Urinary bladder (tissue), 4 donors: ENCODE results near the gene HK3. TPM values are rescaled to one million over a fixed set of nuclear protein-coding genes. Genes with fewer than 3 reads are reported as not detected.
"Not testable (repeated sequence)": the region's sequence is repeated elsewhere in the genome, so short reads cannot be mapped to it uniquely, and the experiment has no call there.

Experiments
- DNase-seq: peaks from one replicate; pipeline ENCODE4 v3.0.0-alpha.2; 2015; ENCODE audit errors: extremely low spot score
- H3K27ac ChIP-seq: one replicate; pipeline ENCODE4 v1.5.1; 2013; ENCODE audit warnings: low read depth, mild to moderate bottlenecking, moderate library complexity
- H3K36me3 ChIP-seq: one replicate; pipeline ENCODE4 v1.6.1; 2013; ENCODE audit warnings: mild to moderate bottlenecking, moderate library complexity; ENCODE audit not compliant: insufficient read depth
- H3K4me1 ChIP-seq: one replicate; pipeline ENCODE4 v1.6.1; 2013; ENCODE audit warnings: mild to moderate bottlenecking, moderate library complexity; ENCODE audit not compliant: insufficient read depth
- H3K4me3 ChIP-seq: one replicate; pipeline ENCODE4 v1.5.1; 2013; ENCODE audit warnings: low read depth, low read length
- WGBS: extraction: QIAGEN DNeasy Blood & Tissue Kit; methylation state at CpG from one replicate; pipeline ENCODE4 v1.1.7; 2013; 5-methylcytosine and 5-hydroxymethylcytosine counted together
- polyA plus RNA-seq: library from polyadenylated mRNA; stranded (reverse); fragments of 200-250 nt; gene quantifications from one replicate; pipeline ENCODE4 v1.2.3, GENCODE V29; 2013
- total RNA-seq: library from RNA; depleted of rRNA; stranded (reverse); fragments of >200 nt; gene quantifications from one replicate; pipeline ENCODE4 v1.2.3, GENCODE V29; 2014
- donor health status: healthy with polysubstance abuse.
- donor health status: healthy.

Gene HK3
- total and polyA plus RNA-seq, 2 donors = 0.74 to 9.5 TPM

DNA sequence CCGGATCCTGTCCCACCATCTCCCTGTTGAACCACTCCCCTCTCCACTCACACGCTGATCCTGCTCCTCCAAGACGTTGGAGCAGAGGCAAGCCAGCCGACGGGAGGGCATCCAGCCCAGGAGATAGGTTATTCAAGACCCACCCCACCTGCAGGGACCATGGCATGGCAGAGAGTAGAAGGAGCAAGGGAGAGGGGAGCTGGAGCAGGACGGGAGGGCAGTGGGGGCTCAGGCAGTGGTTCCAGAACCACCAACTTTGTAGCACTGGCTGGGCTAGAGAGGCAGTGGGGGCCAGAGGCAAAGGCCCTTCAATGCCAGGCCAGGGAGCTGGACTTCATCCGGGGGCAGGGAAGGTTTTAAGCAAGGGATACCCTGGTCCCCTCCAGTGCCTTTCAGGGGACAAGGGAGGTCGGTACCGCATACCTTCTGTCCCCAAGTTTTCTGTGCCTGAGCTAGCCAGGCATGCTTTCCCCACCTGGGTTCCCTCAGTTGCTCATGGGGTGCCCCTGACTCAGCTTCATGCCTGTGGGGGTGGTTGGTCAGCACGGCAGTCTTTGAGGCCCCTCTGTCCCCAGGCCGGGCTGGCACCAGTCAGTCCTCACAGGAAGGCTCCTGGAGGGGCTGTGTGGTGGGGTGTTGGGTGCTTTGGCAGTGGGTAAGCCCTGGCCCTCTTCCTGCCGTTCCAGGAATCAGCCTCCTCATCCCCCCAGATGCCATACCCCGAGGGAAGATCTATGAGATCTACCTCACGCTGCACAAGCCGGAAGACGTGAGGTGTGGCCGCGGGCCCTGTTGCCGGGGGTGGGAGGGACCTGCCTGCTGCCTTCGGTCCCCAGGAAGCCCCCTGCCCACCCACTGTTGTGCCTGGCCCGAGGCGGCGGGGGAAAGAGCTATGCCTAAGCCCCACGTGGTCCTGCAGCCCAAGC lies 22.4 kb downstream of the HK3 start:
- no peak for DNase-seq
- Histone ChIP-seq H3K4me1 (no peaks in the 10 kb centered on the region), H3K4me3 (no peak overlapping the region), H3K36me3 (no peaks in the 10 kb centered on the region), H3K27ac (no peak overlapping the region)
- 69% methylated on average over 24 of the region's 24 CpGs for WGBS

DNA sequence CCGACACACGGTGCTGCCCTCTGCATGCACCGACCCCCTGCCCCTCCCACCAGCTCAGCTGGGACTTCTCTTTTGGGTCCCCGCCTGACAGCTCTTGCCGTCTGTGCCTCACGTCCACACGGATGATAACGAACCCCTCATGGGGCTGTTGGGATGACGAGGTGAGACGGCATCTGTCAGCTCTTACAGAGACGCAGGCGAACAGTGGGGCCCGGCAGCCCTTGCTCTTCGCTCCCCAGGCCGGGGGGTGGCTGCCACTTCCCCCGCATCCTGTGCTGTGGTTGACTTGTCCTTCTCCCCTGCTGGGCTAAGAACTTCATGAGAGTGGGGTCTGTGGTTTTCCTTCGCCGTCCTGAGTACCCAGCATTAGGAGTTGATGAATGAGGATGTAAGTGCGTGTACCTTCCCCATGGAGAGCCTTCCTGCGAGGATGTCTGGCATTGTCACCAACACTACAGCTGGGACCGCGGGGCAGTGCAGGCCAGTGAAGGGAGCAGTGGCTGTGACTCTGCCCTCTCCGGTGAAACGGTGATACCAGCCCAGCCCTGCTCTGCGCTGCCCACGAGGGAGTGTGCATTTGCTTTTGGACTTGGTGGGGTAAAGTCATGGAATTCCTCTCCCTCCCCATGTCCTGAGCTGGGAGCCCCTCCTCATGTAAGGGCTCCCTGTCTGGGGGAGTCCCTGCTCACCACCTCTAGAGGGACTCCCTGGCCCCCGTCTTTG lies 23.2 kb downstream of the HK3 start:
- Histone ChIP-seq H3K4me3 (no peak overlapping the region), H3K36me3 (no peaks in the 10 kb centered on the region), H3K27ac (no peak overlapping the region), H3K4me1 (no peaks in the 10 kb centered on the region)
- 33% methylated on average over 27 of the region's 27 CpGs for WGBS
- DNase-seq = no peak

DNA sequence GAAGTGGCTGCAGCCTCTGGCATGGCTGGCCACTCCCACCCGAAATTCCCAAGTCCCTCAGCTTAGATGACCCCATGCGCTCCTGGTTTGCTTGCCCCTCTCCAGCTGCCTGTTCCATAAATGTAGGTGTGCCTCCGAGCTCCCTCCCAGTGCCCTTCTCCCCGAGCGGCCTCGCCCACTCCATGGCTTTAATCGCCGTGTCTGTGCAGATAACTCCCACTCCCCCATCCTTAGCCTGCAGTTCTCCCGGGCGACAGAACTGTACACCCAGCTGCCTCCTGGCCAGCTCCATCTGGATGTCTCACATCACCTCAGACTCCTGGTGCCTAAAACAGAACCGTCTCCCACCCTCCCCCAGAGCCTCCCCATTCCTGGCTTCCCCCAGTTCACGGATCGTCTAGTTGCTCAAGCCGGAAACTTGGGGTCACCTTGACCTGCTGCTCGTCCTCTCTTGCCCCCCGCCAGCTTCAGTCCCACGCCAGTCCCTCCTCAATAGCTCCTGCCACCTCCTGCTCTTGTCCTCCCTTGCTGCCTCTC lies 24.1 kb downstream of the HK3 start:
- no peak for DNase-seq
- H3K27ac ChIP-seq = no peak overlapping the region
- H3K36me3 ChIP-seq = no peaks in the 10 kb centered on the region
- WGBS = 52% methylated on average over 17 of the region's 17 CpGs
- H3K4me3 ChIP-seq = no peak overlapping the region
- H3K4me1 ChIP-seq = no peaks in the 10 kb centered on the region

DNA sequence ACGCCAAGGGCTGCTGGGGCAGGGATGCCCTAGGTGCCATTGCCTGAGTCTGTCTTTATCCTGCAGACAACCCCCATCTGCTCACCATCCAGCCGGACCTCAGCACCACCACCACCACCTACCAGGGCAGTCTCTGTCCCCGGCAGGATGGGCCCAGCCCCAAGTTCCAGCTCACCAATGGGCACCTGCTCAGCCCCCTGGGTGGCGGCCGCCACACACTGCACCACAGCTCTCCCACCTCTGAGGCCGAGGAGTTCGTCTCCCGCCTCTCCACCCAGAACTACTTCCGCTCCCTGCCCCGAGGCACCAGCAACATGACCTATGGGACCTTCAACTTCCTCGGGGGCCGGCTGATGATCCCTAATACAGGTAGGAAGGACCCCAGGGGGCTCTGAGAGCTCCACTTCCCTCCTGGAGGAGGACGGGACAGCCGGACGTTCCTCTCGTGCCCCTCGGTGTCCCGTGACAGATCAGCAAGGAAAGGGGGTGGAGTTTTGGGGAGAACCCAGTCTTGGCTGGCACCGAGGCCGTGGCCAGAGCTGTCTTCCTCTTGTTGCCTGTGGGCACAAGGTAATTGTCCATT lies 24.9 kb downstream of the HK3 start:
- Histone ChIP-seq H3K36me3 (no peaks in the 10 kb centered on the region), H3K4me3 (no peak overlapping the region), H3K4me1 (no peaks in the 10 kb centered on the region), H3K27ac (no peak overlapping the region)
- no peak for DNase-seq
- WGBS = 76% methylated on average over 20 of the region's 20 CpGs

DNA sequence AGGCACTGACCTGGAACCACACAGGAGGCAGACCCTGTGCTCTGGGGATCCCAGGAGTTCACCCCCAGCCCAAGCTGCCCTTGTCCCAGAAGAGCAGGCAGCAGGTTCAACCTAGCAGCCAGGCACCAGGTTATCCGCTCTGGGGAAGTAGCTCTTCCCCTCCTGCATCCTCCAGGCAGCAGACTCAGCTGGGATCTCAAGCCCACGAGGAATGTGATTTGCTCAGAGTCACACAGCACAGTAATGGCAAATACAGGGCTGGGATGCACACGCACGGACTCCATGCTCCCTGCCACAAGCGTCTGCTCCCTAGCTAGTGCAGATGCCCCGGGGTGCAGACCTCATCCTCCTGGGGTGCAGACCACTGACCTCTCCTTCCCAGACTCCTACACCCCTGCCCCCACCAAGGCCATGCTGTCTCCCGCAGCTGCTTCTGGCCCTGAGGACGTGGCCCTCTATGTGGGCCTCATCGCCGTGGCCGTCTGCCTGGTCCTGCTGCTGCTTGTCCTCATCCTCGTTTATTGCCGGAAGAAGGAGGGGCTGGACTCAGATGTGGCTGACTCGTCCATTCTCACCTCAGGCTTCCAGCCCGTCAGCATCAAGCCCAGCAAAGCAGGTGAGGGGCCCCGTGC lies 25.5 kb downstream of the HK3 start:
- DNase-seq = no peak
- no peaks in the 10 kb centered on the region for H3K4me1 ChIP-seq
- no peak overlapping the region for H3K4me3 ChIP-seq
- H3K36me3 ChIP-seq = no peaks in the 10 kb centered on the region
- 25% methylated on average over 16 of the region's 16 CpGs for WGBS
- H3K27ac ChIP-seq = no peak overlapping the region

DNA sequence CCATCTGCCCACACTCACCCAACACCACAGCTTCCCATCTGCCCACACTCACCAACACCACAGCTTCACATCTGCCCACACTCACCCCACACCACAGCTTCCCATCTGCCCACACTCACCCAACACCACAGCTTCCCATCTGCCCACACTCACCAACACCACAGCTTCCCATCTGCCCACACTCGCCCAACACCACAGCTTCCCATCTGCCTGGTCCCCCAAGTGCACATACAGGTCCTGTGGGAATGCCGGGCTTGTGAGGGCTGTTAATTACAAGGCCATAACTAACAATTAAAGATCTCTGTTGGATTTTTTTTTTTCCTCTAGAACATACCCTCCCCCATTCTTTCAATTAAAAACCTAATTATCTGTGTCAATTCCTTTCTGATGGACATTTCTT lies 26.1 kb downstream of the HK3 start:
- H3K4me3 ChIP-seq, H3K4me1 ChIP-seq, H3K27ac ChIP-seq, DNase-seq, H3K36me3 ChIP-seq: not testable (repeated sequence)
- WGBS = 70% methylated on average over 2 of the region's 2 CpGs

DNA sequence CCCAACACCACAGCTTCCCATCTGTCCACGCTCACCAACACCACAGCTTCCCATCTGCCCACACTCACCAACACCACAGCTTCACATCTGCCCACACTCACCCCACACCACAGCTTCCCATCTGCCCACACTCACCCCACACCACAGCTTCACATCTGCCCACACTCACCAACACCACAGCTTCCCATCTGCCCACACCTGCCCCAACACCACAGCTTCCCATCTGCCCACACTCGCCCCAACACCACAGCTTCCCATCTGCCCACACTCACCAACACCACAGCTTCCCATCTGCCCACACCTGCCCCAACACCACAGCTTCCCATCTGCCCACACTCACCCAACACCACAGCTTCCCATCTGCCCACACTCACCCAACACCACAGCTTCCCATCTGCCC lies 26.6 kb downstream of the HK3 start:
- H3K27ac ChIP-seq, H3K4me3 ChIP-seq, DNase-seq, H3K4me1 ChIP-seq, H3K36me3 ChIP-seq: not testable (repeated sequence)
- 81% methylated on average over 2 of the region's 2 CpGs for WGBS

DNA sequence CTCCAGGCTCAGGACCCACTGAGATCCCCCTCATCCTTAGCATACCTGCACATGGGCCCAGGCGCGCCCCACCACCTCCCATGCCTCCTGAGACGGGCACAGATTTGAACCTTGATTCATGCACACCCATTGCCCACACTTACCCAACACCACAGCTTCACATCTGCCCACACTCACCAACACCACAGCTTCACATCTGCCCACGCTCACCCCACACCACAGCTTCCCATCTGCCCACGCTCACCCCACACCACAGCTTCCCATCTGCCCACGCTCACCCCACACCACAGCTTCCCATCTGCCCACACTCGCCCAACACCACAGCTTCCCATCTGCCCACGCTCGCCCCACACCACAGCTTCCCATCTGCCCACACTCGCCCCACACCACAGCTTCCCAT lies 28.5 kb downstream of the HK3 start:
- WGBS = 85% methylated on average over 10 of the region's 10 CpGs

DNA sequence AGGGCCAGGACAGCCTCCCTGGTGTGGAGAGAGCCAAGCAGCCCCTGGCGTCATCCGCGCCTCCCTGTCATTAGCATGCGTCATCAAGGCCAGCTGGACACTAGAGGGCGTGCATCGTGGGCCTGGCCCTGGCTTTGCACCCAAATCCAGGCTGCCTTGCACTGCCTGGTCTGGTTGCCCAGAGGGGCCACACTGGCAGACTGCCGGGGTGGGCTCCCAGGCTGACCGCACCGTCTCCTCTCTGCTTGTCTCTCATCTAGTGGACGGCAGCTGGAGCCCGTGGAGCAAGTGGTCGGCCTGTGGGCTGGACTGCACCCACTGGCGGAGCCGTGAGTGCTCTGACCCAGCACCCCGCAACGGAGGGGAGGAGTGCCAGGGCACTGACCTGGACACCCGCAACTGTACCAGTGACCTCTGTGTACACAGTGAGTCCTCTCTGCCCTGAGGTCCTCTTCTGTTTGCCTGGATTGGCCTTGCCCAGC lies 29.0 kb downstream of the HK3 start:
- 59% methylated on average over 17 of the region's 17 CpGs for WGBS
- no peak for DNase-seq
- no peaks in the 10 kb centered on the region for H3K36me3 ChIP-seq
- no peaks in the 10 kb centered on the region for H3K4me1 ChIP-seq
- no peak overlapping the region for H3K27ac ChIP-seq
- no peak overlapping the region for H3K4me3 ChIP-seq

More for the DNA sequence above, 28.5 kb downstream of the HK3 start:
- not testable (repeated sequence) for DNase-seq, H3K36me3 ChIP-seq, H3K4me3 ChIP-seq, H3K27ac ChIP-seq, H3K4me1 ChIP-seq

DNA sequence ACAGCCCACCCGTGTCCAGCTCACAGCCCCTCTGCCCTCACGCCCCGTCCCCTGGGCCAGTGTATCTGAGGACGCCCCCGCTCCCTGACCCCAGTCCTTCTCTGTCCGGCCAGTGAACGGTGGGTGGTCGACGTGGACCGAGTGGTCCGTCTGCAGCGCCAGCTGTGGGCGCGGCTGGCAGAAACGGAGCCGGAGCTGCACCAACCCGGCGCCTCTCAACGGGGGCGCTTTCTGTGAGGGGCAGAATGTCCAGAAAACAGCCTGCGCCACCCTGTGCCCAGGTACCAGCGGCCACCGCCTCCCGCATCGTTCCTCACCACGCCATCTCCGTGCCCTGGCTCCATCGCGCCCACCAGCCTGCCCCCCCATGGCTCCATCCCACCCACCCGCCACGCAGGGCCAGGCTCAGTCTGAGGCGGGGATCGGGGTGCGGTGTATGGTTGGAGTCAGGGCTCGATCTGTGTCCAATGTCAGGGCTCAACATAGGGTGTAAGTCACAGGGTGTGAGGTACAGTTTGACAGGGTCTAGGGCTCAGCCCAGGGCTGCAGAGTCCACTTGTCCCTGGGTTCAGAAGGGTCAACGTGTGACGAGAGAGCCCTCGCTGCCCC lies 29.5 kb downstream of the HK3 start:
- no peak for DNase-seq
- WGBS = 85% methylated on average over 38 of the region's 38 CpGs
- no peaks in the 10 kb centered on the region for H3K4me1 ChIP-seq

DNA sequence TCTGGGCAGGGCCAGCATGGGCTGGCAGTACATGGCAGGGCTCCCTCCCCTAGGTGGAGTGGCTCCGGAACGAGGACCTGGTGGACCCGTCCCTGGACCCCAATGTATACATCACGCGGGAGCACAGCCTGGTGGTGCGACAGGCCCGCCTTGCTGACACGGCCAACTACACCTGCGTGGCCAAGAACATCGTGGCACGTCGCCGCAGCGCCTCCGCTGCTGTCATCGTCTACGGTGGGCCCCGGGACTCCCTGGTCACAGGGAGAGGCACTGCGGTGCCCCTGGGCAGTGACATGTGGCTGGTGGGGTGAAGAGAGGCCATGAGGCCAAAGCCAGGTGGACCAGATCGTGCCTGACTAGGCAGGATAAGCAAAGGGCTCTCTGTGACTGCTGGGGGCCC lies 30.4 kb downstream of the HK3 start:
- no peak overlapping the region for H3K4me3 ChIP-seq
- DNase-seq = no peak
- H3K36me3 ChIP-seq = no peaks in the 10 kb centered on the region
- no peaks in the 10 kb centered on the region for H3K4me1 ChIP-seq
- no peak overlapping the region for H3K27ac ChIP-seq
- WGBS = 91% methylated on average over 20 of the region's 20 CpGs

More for the DNA sequence above, 29.5 kb downstream of the HK3 start:
- no peak overlapping the region for H3K27ac ChIP-seq
- H3K4me3 ChIP-seq = no peak overlapping the region
- H3K36me3 ChIP-seq = no peaks in the 10 kb centered on the region

DNA sequence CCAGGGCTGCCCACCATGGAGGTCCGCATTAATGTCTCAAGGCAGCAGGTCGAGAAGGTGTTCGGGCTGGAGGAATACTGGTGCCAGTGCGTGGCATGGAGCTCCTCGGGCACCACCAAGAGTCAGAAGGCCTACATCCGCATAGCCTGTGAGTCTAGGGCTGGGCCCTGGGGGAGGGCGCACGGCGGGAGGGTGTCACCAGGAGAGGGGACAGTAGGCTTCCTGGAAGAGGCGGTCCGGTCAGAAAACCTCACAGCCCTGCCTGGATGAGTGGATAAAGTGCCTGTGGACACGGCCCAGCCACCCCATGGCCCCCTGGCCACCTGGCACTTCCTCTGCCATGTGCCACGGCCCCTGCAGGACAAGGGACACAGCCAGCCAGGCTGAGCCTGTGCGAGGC lies 31.0 kb downstream of the HK3 start:
- no peak for DNase-seq
- H3K27ac ChIP-seq = no peak overlapping the region
- no peaks in the 10 kb centered on the region for H3K36me3 ChIP-seq
- no peaks in the 10 kb centered on the region for H3K4me1 ChIP-seq
- WGBS = 92% methylated on average over 14 of the region's 14 CpGs
- no peak overlapping the region for H3K4me3 ChIP-seq
